Activated naive CD8-positive, alpha-beta T cell treated with anti-CD3 and anti-CD28 coated beads, Interleukin-2, amount 10 ng/mL, durations not matched to agents 7 days and 5 days (primary cell): Measurements from ENCODE around the gene USP27X. TPM values are rescaled to one million over a fixed set of nuclear protein-coding genes. Genes with fewer than 3 reads are reported as not detected.

ENCODE experiments used
- ATAC-seq: fragments of 150-1000 bp; cut with Tn5 transposase; one replicate; pipeline ENCODE4 v1.10.0; 2021; ENCODE audit warnings: low read depth, moderate library complexity
- POLR2A ChIA-PET: fragments of 350-600 bp; sonication (Branson Sonifier 250); formaldehyde crosslinking; loops from one replicate; lab custom pipeline; 2021; ENCODE audit warnings: antibody characterized with exemption; lab: Charles Lee
- DNase-seq: peaks from one replicate; pipeline ENCODE4 v3.0.0; 2021
- H3K27ac Mint-ChIP-seq: one replicate; pipeline ENCODE4 v1.8.0; 2022; ENCODE audit warnings: mild to moderate bottlenecking, mixed read lengths
- H3K27me3 Mint-ChIP-seq: one replicate; pipeline ENCODE4 v1.8.0; 2022; ENCODE audit warnings: mild to moderate bottlenecking, moderate library complexity, mixed read lengths
- H3K36me3 Mint-ChIP-seq: one replicate; pipeline ENCODE4 v1.8.0; 2021; ENCODE audit warnings: mild to moderate bottlenecking, mixed read lengths
- H3K4me1 Mint-ChIP-seq: one replicate; pipeline ENCODE4 v1.8.0; 2021; ENCODE audit warnings: mixed read lengths
- H3K4me3 Mint-ChIP-seq: one replicate; pipeline ENCODE4 v1.8.0; 2022; ENCODE audit warnings: mild to moderate bottlenecking, moderate library complexity, mixed read lengths
- H3K9me3 Mint-ChIP-seq: one replicate; pipeline ENCODE4 v1.8.0; 2021; ENCODE audit warnings: mixed read lengths
- total RNA-seq, 2 experiments: library from RNA; stranded (reverse); gene quantifications; one replicate each; pipeline ENCODE4 v1.2.3, GENCODE V29; 2021

Gene USP27X
- total RNA-seq = 1 to 10 TPM; 3.3 to 3.5 TPM

DNA sequence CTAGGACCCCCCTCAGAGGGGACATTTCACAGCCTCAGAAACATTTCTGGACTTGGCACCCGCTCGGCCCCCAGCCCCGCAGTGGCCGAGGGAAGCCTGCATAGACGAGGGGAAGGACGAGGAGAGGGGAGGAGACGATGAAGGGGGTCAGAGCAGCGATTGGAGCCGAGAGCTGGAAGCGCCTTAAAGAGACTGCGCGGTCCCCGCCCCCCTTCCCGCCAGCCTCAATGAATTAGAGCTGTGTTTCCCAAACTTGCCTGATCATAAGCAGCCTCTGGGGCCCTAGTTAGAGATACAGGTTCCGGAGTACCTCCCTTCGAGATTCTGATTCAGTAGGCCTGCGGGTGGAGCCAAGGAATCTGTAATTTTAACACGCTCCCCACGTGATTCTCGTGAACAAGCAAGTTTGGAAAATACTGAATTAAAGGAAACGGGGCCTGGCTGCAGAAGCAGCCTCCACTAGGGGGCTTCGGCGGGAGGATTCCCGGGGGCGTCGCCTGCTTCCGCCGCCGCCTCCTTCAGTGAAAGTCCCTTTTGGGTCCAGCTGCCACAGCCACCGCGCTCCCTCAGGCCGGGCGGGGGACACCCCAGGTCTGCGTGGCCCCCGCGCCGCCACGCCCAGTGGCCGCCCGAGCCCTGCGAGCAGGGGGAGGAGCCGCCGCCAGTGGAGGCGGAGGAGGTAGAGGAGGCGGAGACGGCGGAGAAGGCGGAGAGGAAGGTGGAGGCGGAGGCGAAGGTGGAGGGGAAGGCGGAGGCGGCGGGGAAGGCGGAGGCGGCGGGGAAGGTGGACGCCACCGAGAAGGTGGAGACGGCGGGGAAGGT lies at the start of gene USP27X:
TSS of gene USP27X (plus strand) at position 651 of the 822 bp plus-strand sequence. CDS start 824 bp downstream, outside the sequence.
- Mint-ChIP-seq H3K27me3 (peaks cover 6% of the 10 kb centered on the region), H3K27ac (peak within 1 kb of the TSS; percentile 80), H3K4me3 (peak within 1 kb of the TSS; percentile 77), H3K36me3 (peaks cover 2% of the 10 kb centered on the region), H3K9me3 (no peaks in the 10 kb centered on the region), H3K4me1 (peaks cover 10% of the 10 kb centered on the region)
- peak; percentile 79 for DNase-seq
- POLR2A ChIA-PET = interaction anchor here (0.7 to 2.0 kb wide), 3 partner anchors 30 to 43 kb away, joined by 3 to 6 read pairs (median 3); partner anchors contain the start of gene CLCN5
- peak; percentile 88 for ATAC-seq

DNA sequence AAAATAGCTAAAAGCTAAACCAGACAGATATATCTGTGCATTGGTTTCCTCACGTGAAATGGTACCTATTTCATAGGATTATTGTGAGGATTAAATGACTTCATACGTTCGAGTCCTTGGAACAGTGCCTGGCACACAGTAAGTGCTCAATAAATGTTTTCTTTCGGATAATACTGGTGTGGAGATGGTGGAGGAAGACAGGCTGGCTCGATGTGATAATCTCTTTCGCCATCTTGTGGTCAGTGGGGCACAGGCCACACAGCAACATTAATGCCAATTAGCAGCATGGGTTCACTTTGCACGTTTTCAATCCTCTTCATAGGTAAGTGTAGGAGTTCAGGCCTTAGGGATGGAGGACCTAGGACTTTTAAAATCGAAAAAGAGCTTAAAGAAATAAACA lies 40.9 kb upstream of the USP27X start:
- H3K27ac Mint-ChIP-seq = no peak overlapping the region
- POLR2A ChIA-PET = no interaction called here
- no peak for DNase-seq
- H3K36me3 Mint-ChIP-seq = no peaks in the 10 kb centered on the region
- no peaks in the 10 kb centered on the region for H3K4me1 Mint-ChIP-seq
- H3K27me3 Mint-ChIP-seq = peaks cover 4% of the 10 kb centered on the region
- H3K9me3 Mint-ChIP-seq = no peaks in the 10 kb centered on the region
- H3K4me3 Mint-ChIP-seq = no peak overlapping the region
- no peak for ATAC-seq

DNA sequence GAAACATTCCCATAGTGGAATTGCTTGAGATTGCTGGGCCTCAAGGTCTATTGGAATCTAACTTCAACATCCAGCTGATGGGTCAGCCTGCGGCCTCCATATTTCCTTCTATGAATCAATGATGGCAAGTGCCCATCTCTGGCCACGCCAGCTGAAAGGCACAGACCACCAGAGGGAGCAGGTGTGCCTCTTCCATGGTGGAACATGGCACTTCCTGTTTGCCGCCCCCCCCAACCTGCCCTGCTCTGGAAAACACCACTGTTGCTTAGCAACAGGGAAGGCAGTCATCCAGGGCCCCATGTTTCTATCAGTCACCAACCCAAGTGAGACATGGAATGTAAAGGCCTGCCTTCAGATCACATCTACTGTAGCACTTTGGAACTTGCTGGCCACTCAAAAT lies 38.6 kb upstream of the USP27X start:
- H3K4me1 Mint-ChIP-seq = no peaks in the 10 kb centered on the region
- H3K4me3 Mint-ChIP-seq = no peak overlapping the region
- H3K9me3 Mint-ChIP-seq = no peaks in the 10 kb centered on the region
- no peak overlapping the region for H3K27ac Mint-ChIP-seq
- POLR2A ChIA-PET = no interaction called here
- H3K27me3 Mint-ChIP-seq = no peaks in the 10 kb centered on the region
- ATAC-seq = peak; percentile 36
- no peak for DNase-seq
- no peaks in the 10 kb centered on the region for H3K36me3 Mint-ChIP-seq

- no peaks in the 10 kb centered on the region for H3K36me3 Mint-ChIP-seq
- no peaks in the 10 kb centered on the region for H3K9me3 Mint-ChIP-seq
- POLR2A ChIA-PET = no interaction called here
- H3K27ac Mint-ChIP-seq = no peak overlapping the region
- H3K4me1 Mint-ChIP-seq = no peaks in the 10 kb centered on the region
- H3K4me3 Mint-ChIP-seq = no peak overlapping the region
- H3K27me3 Mint-ChIP-seq = peaks cover 2% of the 10 kb centered on the region
- DNase-seq (no peak), ATAC-seq (no peak)
Measured at GRCh38 chrX:49842621-49843020, 36.7 kb upstream of the USP27X start.

GRCh38 chrX:49844611-49845010 lies 34.7 kb upstream of the USP27X start:
- Mint-ChIP-seq H3K9me3 (no peaks in the 10 kb centered on the region), H3K4me1 (no peaks in the 10 kb centered on the region), H3K4me3 (no peak overlapping the region), H3K27ac (no peak overlapping the region), H3K27me3 (peaks cover 2% of the 10 kb centered on the region), H3K36me3 (no peaks in the 10 kb centered on the region)
- ATAC-seq (no peak), DNase-seq (no peak)
- POLR2A ChIA-PET = no interaction called here

DNA sequence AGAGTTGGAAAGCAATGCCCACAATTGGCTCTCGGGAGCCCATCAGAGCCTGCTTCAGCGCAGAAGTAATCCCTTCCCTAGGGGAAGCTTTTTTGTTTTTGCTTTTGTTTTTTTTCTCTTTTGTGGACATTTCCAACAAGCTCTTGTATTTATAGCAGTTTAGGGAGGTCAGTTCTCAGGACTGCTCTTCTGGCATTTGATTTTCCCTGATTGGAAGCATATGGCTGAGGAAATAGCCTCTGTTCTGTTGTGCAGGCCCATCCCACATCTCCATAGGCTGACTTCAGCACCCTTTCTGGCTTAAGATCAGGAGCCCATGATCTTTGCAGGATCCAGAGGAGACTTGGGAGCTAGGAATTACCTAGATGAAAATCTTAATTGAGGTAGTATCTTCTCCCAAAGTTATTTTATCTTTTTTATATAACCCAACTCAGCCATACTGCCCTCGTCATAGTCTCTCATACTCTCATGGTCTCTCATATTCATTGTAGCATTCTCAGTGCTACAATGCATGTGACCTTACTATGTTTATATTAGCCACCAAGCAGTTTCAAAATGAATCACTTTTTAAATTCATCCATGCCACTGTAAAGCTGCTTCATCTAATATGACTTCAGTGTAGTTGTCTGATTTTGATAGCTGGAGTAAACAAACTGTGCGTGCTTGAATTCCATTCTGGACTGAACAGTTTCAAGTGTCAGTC lies 33.4 kb upstream of the USP27X start:
- Mint-ChIP-seq H3K4me3 (no peak overlapping the region), H3K27me3 (peaks cover 2% of the 10 kb centered on the region), H3K27ac (no peak overlapping the region), H3K4me1 (no peaks in the 10 kb centered on the region), H3K36me3 (no peaks in the 10 kb centered on the region), H3K9me3 (no peaks in the 10 kb centered on the region)
- no peak for DNase-seq
- no peak for ATAC-seq
- POLR2A ChIA-PET = no interaction called here

DNA sequence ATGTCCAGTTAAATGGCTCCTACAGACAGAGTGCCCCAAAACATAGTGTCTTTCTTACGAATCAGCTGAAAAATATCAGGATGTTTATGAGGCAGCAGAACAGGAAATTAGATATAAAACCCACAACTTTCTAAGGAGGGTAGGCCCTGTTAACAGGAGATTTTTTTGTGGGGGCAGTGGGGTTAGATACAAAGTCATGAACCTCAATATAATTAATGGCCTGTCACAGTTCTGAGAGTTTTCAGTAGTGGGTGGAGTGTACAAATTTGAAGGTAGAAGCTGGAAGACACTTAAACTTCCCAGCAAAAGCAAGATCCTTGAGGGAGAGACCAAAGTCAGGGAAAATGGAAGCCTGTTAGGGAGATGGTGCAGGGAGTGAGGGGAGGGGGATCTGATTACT lies 32.8 kb upstream of the USP27X start:
- DNase-seq (no peak), ATAC-seq (no peak)
- H3K36me3 Mint-ChIP-seq = no peaks in the 10 kb centered on the region
- H3K27ac Mint-ChIP-seq = no peak overlapping the region
- H3K9me3 Mint-ChIP-seq = no peaks in the 10 kb centered on the region
- POLR2A ChIA-PET = no interaction called here
- H3K4me1 Mint-ChIP-seq = no peaks in the 10 kb centered on the region
- H3K4me3 Mint-ChIP-seq = no peak overlapping the region
- H3K27me3 Mint-ChIP-seq = peaks cover 2% of the 10 kb centered on the region

DNA sequence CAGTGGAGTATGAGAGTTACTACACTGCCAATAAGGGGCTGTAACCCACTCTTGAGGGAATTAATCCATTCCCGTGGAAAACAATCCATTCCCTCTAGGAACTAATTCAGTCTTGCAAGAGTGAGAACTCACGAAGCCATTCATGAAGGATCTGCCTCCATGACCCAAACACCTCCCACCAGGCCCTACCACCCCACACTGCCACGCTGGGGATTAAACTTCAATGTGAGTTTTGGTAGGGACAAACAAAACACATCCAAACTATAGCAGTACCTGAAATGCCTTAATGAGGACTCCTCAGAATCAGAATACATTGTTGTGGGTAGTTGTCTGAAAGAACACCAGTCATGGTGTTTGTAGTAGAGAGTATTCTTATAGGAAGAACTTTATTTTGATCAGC lies 31.0 kb upstream of the USP27X start:
- POLR2A ChIA-PET = no interaction called here
- H3K9me3 Mint-ChIP-seq = no peaks in the 10 kb centered on the region
- H3K27ac Mint-ChIP-seq = no peak overlapping the region
- H3K4me3 Mint-ChIP-seq = no peak overlapping the region
- no peaks in the 10 kb centered on the region for H3K36me3 Mint-ChIP-seq
- H3K27me3 Mint-ChIP-seq = peaks cover 2% of the 10 kb centered on the region
- no peak for ATAC-seq
- DNase-seq = no peak
- no peaks in the 10 kb centered on the region for H3K4me1 Mint-ChIP-seq

GRCh38 chrX:49850028-49850427 lies 29.3 kb upstream of the USP27X start:
- Mint-ChIP-seq H3K4me1 (no peaks in the 10 kb centered on the region), H3K9me3 (no peaks in the 10 kb centered on the region), H3K27me3 (peaks cover 6% of the 10 kb centered on the region), H3K27ac (no peak overlapping the region), H3K4me3 (no peak overlapping the region), H3K36me3 (no peaks in the 10 kb centered on the region)
- DNase-seq (no peak), ATAC-seq (no peak)
- POLR2A ChIA-PET = no interaction called here

DNA sequence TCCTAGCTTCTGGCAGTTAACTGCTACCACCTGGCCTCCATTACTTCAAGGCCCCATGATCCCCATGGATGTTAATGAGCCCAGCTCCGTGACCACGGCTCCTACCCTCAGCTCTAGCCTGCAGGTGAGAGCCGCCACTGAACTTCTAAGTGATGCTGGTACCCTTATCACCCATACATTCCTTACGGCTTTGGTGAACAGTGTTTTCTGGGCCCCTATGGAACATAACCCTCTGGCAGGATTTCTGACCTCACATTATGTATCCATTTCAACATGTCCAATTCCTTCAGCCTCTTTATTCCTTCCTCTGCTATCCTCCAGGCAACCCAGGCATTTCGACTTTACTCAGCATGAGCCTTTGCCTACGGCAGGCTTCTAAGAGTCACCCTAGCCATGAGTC lies 25.6 kb upstream of the USP27X start:
- Mint-ChIP-seq H3K4me1 (no peaks in the 10 kb centered on the region), H3K27ac (no peak overlapping the region), H3K4me3 (no peak overlapping the region), H3K9me3 (no peaks in the 10 kb centered on the region), H3K27me3 (peaks cover 4% of the 10 kb centered on the region), H3K36me3 (no peaks in the 10 kb centered on the region)
- POLR2A ChIA-PET = no interaction called here
- DNase-seq (no peak), ATAC-seq (no peak)

DNA sequence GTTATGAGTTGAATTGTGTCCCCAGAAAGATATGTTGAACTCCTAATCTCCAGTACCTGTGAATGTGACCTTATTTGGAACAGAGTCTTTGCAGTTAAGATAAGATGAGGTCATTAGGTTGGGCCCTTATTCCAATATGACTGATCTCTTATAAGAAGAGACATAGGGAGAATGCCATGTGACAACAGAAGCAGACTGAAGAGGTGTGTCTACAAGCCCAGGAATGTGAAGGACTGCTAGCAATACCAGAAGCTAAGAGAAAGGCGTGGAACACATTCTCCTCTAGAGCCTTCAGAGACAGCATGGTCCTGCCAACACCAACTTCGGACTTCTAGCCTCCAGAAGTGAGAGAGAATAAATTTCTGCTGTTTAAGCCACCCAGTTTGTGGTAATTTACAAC lies 22.5 kb upstream of the USP27X start:
- Mint-ChIP-seq H3K4me1 (no peaks in the 10 kb centered on the region), H3K27me3 (peaks cover 4% of the 10 kb centered on the region), H3K9me3 (no peaks in the 10 kb centered on the region), H3K27ac (no peak overlapping the region), H3K36me3 (no peaks in the 10 kb centered on the region), H3K4me3 (no peak overlapping the region)
- ATAC-seq (no peak), DNase-seq (no peak)
- POLR2A ChIA-PET = no interaction called here

- H3K9me3 Mint-ChIP-seq = no peaks in the 10 kb centered on the region
- peaks cover 3% of the 10 kb centered on the region for H3K27me3 Mint-ChIP-seq
- ATAC-seq = no peak
- H3K36me3 Mint-ChIP-seq = no peaks in the 10 kb centered on the region
- no peaks in the 10 kb centered on the region for H3K4me1 Mint-ChIP-seq
- DNase-seq = no peak
- no peak overlapping the region for H3K4me3 Mint-ChIP-seq
- H3K27ac Mint-ChIP-seq = no peak overlapping the region
- POLR2A ChIA-PET = no interaction called here
Measured at GRCh38 chrX:49858341-49858740, 20.9 kb upstream of the USP27X start.

GRCh38 chrX:49859491-49859890 lies 19.8 kb upstream of the USP27X start:
- POLR2A ChIA-PET = no interaction called here
- no peak overlapping the region for H3K4me3 Mint-ChIP-seq
- H3K36me3 Mint-ChIP-seq = no peaks in the 10 kb centered on the region
- no peaks in the 10 kb centered on the region for H3K4me1 Mint-ChIP-seq
- no peak overlapping the region for H3K27ac Mint-ChIP-seq
- DNase-seq = no peak
- H3K9me3 Mint-ChIP-seq = no peaks in the 10 kb centered on the region
- ATAC-seq = no peak
- no peaks in the 10 kb centered on the region for H3K27me3 Mint-ChIP-seq
